Testis (tissue), 2 donors: ENCODE results near the gene CPD.

Experiments used
- CTCF ChIP-seq, 3 experiments: fragments of 450-650 bp in 2 of 3; fragments of 200-600 bp in 1 of 3; sonication (generic) in 1 of 3; IDR thresholded peaks; one replicate each; pipeline ENCODE4 v1.5.1; 2016 to 2019; ENCODE audit warnings: antibody characterized with exemption in 3 of 3, mild to moderate bottlenecking in 2 of 3, moderate library complexity in 1 of 3
- POLR2A ChIP-seq: fragments of 450-650 bp; IDR thresholded peaks from one replicate; pipeline ENCODE4 v1.6.1; 2017; ENCODE audit warnings: antibody characterized with exemption, mild to moderate bottlenecking, moderate library complexity

GRCh38 chr17:30475206-30475605 lies 96.5 kb downstream of the CPD start:
- TF ChIP-seq POLR2A (no peak), CTCF (IDR thresholded peaks at IDR 0.05) (no peak)
